ENCODE data around the gene KRT81.

KRT81 gene

GRCh38 chr12:52246720-52247621 lies 44.4 kb downstream of the KRT81 start:
- H4K20me1 ChIP-seq (ENCODE audit: control insufficient read depth, insufficient read depth, low read depth, low read length): no peaks in the 10 kb centered on the region
- TF ChIP-seq CTCF (IDR thresholded peaks at IDR 0.05; ENCODE audit: low read depth, low read length, poor library complexity, severe bottlenecking) (no peak), EZH2phosphoT487 (IDR thresholded peaks at IDR 0.05; ENCODE audit: borderline replicate concordance, low read length) (no peak)
- H3F3A ChIP-seq (ENCODE audit: control insufficient read depth, insufficient read depth): no peaks in the 10 kb centered on the region
- no peaks in the 10 kb centered on the region for H3K79me2 ChIP-seq (ENCODE audit: control insufficient read depth, low read length)
- no peaks in the 10 kb centered on the region for H3K36me3 ChIP-seq (ENCODE audit: control insufficient read depth, low read length)
- H3K9me2 ChIP-seq (replicated peaks; ENCODE audit: control insufficient read depth, low read length): no peaks in the 10 kb centered on the region
- H3K9me3 ChIP-seq (ENCODE audit: control insufficient read depth, insufficient read depth, low read length): no peaks in the 10 kb centered on the region
- no peak overlapping the region for H3K27ac ChIP-seq (ENCODE audit: low read depth, low read length)
- peaks cover 2% of the 10 kb centered on the region; the same call in 1 of the 2 replicates for H3K27me3 ChIP-seq (ENCODE audit: control insufficient read depth, low read length)
- H3K4me3 ChIP-seq (ENCODE audit: low read length): no peak overlapping the region
- peaks cover 8% of the 10 kb centered on the region for H3K4me1 ChIP-seq (ENCODE audit: control insufficient read depth, low read length)
- H3K4me2 ChIP-seq (ENCODE audit: low read length): no peak overlapping the region

GRCh38 chr12:52245962-52246569 lies 45.3 kb downstream of the KRT81 start:
- Histone ChIP-seq H3K27me3 (ENCODE audit: control insufficient read depth, low read length) (peaks cover 2% of the 10 kb centered on the region; the same call in 1 of the 2 replicates), H3F3A (ENCODE audit: control insufficient read depth, insufficient read depth) (no peaks in the 10 kb centered on the region), H3K4me3 (ENCODE audit: low read length) (no peak overlapping the region), H3K27ac (ENCODE audit: low read depth, low read length) (no peak overlapping the region), H4K20me1 (ENCODE audit: control insufficient read depth, insufficient read depth, low read depth, low read length) (no peaks in the 10 kb centered on the region), H3K9me3 (ENCODE audit: control insufficient read depth, insufficient read depth, low read length) (no peaks in the 10 kb centered on the region), H3K9me2 (replicated peaks; ENCODE audit: control insufficient read depth, low read length) (no peaks in the 10 kb centered on the region), H3K79me2 (ENCODE audit: control insufficient read depth, low read length) (no peaks in the 10 kb centered on the region), H3K36me3 (ENCODE audit: control insufficient read depth, low read length) (no peaks in the 10 kb centered on the region), H3K4me2 (ENCODE audit: low read length) (no peak overlapping the region), H3K4me1 (ENCODE audit: control insufficient read depth, low read length) (peaks cover 8% of the 10 kb centered on the region)
- TF ChIP-seq CTCF (IDR thresholded peaks at IDR 0.05; ENCODE audit: low read depth, low read length, poor library complexity, severe bottlenecking): no peak
- TF ChIP-seq EZH2phosphoT487 (IDR thresholded peaks at IDR 0.05; ENCODE audit: borderline replicate concordance, low read length): no peak

- no peaks in the 10 kb centered on the region for H3K9me2 ChIP-seq (replicated peaks; ENCODE audit: control insufficient read depth, low read length)
- H3K4me1 ChIP-seq (ENCODE audit: control insufficient read depth, low read length): peaks cover 8% of the 10 kb centered on the region
- no peak for TF ChIP-seq CTCF (IDR thresholded peaks at IDR 0.05; ENCODE audit: low read depth, low read length, poor library complexity, severe bottlenecking)
- no peak for TF ChIP-seq EZH2phosphoT487 (IDR thresholded peaks at IDR 0.05; ENCODE audit: borderline replicate concordance, low read length)
- no peak overlapping the region for H3K4me2 ChIP-seq (ENCODE audit: low read length)
- no peaks in the 10 kb centered on the region for H3K9me3 ChIP-seq (ENCODE audit: control insufficient read depth, insufficient read depth, low read length)
- no peaks in the 10 kb centered on the region for H4K20me1 ChIP-seq (ENCODE audit: control insufficient read depth, insufficient read depth, low read depth, low read length)
- no peak overlapping the region for H3K27ac ChIP-seq (ENCODE audit: low read depth, low read length)
- peaks cover 2% of the 10 kb centered on the region; the same call in 1 of the 2 replicates for H3K27me3 ChIP-seq (ENCODE audit: control insufficient read depth, low read length)
- H3F3A ChIP-seq (ENCODE audit: control insufficient read depth, insufficient read depth): no peaks in the 10 kb centered on the region
- no peaks in the 10 kb centered on the region for H3K79me2 ChIP-seq (ENCODE audit: control insufficient read depth, low read length)
- no peak overlapping the region for H3K4me3 ChIP-seq (ENCODE audit: low read length)
- H3K36me3 ChIP-seq (ENCODE audit: control insufficient read depth, low read length): no peaks in the 10 kb centered on the region
Observed at GRCh38 chr12:52245259-52245961, 45.9 kb downstream of the KRT81 start.

Measured in DOHH2 (cell line).